Fibroblast of peridontal ligament (primary cell): Measurements from ENCODE around the gene TNXB.

Experiments used
- DNase-seq: peaks from one replicate; pipeline ENCODE4 v3.0.0-alpha.2; 2010; ENCODE audit errors: extremely low read depth

The TNXB gene, protein sequence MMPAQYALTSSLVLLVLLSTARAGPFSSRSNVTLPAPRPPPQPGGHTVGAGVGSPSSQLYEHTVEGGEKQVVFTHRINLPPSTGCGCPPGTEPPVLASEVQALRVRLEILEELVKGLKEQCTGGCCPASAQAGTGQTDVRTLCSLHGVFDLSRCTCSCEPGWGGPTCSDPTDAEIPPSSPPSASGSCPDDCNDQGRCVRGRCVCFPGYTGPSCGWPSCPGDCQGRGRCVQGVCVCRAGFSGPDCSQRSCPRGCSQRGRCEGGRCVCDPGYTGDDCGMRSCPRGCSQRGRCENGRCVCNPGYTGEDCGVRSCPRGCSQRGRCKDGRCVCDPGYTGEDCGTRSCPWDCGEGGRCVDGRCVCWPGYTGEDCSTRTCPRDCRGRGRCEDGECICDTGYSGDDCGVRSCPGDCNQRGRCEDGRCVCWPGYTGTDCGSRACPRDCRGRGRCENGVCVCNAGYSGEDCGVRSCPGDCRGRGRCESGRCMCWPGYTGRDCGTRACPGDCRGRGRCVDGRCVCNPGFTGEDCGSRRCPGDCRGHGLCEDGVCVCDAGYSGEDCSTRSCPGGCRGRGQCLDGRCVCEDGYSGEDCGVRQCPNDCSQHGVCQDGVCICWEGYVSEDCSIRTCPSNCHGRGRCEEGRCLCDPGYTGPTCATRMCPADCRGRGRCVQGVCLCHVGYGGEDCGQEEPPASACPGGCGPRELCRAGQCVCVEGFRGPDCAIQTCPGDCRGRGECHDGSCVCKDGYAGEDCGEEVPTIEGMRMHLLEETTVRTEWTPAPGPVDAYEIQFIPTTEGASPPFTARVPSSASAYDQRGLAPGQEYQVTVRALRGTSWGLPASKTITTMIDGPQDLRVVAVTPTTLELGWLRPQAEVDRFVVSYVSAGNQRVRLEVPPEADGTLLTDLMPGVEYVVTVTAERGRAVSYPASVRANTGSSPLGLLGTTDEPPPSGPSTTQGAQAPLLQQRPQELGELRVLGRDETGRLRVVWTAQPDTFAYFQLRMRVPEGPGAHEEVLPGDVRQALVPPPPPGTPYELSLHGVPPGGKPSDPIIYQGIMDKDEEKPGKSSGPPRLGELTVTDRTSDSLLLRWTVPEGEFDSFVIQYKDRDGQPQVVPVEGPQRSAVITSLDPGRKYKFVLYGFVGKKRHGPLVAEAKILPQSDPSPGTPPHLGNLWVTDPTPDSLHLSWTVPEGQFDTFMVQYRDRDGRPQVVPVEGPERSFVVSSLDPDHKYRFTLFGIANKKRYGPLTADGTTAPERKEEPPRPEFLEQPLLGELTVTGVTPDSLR (N-terminal part only)

DNA sequence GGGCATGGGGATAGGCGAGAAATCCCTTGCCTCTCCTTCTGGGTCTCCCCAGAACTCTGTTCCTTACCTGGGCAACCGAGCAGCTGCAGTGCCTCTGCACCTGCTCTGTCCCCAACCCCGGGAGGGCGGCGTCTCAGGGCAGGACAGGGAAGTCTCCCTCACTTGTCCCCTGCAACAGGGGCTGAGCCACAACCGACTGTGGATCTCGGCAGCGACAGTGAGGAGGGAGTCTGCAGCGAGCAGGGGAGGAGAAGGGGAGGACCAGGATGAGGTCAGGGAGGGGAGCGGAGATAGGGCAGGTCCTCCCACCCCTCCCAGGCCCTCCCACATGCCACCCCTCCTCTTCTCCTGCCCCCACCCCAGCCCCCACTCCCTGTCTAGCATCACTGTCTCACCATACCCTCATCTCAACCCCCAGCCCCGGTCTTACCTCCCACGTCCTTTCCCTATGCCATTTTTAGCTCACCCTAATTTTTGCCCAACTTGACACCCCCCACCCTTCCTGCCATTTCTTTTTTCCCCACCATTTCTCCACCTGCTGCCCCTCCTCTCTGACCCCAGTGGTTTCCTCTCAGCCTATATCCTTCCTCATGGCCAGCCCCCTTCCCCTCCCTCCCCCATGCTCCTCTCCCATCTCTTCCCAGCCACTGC is at the start of gene TNXB:
TSS of gene TNXB (minus strand) at position 225 of the 651 bp plus-strand sequence. CDS start 11,140 bp downstream, outside the sequence.
- DNase-seq, result no peak

DNA sequence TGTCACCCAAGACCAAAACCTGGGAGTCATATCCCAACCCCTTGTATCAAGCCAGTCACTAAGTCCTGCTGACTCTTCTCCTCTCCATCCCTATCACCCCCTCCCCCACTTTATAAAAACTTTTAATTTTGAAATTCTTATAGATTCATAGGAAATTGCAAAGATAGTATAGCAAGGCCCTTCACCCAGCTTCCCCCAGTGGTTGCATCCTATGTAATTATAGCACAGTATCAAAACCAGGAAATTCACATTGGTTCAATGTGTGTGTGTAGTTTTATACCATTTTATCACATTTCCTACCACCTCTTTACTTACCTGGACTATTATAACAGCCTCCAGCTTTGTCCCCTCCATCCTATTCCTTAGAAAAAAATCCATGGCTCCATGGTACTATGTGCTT is 48.9 kb upstream of the TNXB start:
- DNase-seq, result no peak

DNA sequence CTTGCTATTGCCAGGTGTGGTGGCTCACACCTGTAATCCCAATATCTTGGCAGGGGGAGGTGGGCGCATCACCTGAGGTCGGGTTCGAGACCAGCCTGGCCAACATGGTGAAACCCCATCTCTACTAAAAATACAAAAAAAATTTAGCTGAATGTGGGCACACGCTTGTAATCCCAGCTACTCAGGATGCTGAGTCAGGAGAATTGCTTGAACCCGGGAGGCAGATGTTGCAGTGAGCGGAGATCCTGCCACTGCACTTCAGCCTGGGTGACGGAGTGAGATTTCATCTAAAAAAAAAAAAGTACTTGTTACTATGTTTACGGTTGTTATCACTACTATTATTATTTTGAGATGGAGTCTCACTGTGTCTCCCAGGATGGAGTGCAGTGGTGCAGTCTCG is 47.8 kb upstream of the TNXB start:
- DNase-seq, result no peak

DNA sequence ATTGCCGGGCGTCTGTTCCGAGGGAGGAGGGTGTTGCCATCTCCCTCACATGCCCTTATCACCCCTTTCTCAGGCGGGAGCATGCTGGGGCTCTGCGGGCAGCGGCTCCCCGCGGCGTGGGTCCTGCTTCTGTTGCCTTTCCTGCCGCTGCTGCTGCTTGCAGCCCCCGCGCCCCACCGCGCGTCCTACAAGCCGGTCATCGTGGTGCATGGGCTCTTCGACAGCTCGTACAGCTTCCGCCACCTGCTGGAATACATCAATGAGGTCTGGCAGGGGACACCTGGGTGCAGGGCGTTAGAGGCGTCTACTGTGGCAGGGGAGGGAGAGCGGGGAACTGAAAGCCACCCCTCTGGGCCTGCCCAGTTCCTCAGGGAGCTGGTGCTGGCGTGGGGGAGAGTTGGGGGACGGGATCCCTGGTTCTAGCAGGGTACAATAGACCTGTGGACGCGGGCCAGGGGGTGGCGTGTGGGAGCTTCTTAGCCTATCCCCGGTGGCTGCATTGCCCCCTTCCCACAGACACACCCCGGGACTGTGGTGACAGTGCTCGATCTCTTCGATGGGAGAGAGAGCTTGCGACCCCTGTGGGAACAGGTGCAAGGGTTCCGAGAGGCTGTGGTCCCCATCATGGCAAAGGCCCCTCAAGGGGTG is 45.5 kb upstream of the TNXB start:
- peak; percentile 64 for DNase-seq

DNA sequence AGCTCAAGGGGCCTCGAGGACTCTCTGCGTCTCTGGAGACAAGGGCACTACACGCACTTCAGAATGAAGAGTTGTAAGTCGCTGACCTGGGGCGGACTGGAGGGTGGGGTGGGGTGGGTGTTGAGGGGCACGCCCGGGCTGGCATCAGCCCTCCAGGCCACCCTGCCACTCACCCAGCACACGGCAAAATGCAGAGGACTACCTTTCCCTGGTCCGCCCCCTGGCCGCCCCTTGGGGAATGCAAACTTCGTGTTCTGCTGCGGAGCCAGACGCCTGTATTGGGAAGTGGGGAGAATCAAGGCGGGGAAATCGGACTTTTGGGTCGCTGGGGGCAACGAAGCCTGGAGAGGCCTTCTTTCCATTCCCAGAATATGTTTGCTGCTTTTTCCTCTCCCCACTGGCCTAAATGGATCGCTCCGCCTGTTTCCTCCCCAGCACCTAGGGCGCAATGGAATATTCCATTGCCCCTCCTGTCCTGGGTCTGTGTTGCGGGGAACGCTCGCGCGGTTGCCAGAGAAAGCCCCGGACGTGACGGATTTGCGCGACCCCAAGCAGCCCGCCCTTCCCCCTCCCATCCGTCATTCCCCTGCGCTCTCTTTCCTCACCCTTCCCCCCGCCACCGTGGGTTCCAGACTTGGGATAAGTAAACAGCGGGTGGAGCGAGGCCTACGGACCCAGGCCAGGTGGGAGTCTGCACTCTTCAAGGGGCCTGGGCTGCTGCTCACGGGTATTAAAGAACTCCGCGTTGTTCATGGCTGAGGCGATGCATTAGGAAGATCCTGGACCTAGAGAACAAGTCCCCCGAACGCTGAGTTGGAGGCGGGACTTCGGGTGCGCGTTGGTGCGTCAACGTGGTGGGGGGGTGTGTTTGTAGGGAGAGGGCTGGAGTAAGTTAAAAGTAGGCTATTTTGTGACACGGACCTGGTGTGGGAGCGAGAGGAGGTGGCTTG is 44.7 kb upstream of the TNXB start, which contains the start of gene PPT2:
TSS of gene PPT2 (plus strand) at position 578 of the 950 bp plus-strand sequence. CDS start 454 bp downstream, outside the sequence.
- DNase-seq, result peak; percentile 89

DNA sequence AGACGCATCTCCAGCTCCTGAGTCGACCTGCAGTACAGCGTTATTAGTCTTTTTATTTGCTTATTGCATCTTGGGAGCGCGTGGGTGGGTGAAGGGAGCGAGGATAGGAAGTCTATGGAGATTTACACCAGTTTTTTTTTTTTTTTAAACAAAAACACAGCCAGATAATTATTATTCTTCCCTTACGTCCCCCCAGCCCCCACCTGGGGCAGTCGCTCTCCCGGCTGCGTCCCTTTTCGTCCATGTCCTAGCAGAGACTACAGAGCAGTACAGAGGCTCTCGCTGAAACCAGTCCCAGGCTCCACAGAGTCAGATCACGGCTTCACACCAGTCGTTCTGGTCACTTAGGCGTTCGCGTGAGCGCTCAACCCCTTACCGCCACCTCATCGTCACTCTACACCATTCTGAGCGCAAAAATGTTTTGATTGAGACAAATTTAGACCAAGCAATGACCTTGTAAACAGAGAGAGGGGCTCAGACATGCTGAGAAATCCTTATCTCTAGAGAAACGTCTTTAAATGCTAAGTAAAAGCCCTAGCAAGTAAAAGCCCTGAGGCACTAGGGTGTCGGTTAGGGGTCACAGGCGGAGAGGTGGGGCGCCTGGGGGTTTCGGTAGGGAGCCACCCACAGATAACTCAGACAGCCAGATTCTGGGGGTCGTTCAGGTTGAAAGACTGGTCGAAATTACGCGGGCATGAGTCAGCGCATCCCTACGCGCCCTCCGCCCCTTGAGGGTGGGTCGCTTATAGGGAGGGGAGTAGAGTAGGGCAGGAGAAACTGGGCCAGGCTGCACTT is 43.8 kb upstream of the TNXB start:
- peak; percentile 40 for DNase-seq

DNA sequence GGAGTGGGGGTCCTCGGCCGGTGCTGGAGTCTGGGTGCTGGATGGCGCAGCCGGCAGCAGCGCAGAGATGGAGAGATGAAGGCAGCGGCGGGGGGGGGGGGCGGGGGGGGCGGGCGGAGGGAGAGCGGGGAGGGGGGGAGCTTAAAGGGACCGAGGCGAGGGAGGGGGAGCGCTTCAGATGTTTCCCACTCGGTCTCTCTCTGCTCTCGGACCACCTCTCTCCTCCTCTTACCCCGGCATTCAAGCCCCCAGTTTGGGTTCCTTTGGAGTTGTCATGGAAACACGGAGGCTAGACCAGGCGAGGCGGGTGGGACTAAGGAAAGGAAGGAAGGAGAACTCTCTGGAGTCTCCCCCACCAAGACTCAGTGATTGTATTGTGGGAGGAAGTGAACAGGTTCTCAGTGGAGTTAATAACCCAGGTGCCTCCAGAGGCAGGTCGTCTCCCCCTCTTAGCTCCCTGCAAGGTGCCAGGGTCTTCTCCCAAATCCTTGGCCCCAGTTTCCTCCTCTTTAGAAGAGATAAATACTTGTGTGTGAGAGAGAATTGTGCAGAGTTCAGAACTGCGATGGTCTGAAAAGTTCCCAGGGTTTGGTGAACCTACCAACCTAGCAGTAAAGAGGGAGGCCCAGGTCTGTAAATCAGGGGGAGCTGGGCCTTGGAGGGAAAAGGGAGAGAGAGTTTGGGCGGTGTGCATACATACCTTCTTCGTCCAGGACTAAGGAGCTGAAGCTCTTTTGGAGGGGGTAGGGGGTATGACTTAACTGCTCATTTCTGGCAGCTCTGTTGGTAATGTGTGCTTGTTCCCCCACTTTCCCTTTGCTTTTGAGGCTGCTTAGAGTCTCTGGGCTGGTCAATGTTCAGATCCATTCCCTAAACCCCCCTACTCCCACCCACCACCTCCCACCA is 43.0 kb upstream of the TNXB start, which contains the start of gene PRRT1:
TSS of gene PRRT1 (minus strand) at position 77 of the 906 bp plus-strand sequence. CDS start 112 bp downstream, outside the sequence.
- DNase-seq, result peak; percentile 5

DNA sequence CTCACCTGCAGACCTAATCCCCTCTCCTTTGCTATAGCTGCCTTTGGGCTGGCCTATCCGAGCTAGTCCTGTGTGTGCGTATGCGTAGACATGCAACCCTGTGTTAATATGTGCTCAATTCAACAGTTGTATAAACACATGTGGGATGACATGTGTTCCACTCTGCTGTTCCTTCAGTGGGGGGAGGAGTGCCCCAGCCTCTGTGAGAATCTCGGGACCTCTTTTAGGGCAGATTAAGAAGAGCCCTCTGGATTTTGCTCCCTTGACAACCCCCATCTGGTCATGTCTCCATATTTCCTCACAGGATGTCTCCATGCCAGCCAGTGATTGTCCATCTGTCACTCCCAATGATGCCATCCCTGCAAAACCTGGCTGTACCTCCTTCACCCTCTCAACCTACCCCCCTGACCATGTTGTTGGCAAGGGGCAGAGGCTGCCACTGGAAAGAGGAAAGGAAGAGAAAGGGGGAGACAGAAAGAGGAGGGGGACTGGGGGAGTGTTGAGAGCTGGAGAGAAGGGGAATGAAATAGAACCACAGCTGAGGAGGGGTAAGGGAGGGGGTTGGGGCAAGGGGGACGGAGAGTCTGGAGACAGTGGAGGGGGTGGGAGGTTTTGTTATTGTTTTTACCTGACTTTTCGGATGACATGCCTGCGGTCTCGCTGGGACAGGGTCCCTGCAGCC is 42.2 kb upstream of the TNXB start:
- DNase-seq, result peak; percentile 7

DNA sequence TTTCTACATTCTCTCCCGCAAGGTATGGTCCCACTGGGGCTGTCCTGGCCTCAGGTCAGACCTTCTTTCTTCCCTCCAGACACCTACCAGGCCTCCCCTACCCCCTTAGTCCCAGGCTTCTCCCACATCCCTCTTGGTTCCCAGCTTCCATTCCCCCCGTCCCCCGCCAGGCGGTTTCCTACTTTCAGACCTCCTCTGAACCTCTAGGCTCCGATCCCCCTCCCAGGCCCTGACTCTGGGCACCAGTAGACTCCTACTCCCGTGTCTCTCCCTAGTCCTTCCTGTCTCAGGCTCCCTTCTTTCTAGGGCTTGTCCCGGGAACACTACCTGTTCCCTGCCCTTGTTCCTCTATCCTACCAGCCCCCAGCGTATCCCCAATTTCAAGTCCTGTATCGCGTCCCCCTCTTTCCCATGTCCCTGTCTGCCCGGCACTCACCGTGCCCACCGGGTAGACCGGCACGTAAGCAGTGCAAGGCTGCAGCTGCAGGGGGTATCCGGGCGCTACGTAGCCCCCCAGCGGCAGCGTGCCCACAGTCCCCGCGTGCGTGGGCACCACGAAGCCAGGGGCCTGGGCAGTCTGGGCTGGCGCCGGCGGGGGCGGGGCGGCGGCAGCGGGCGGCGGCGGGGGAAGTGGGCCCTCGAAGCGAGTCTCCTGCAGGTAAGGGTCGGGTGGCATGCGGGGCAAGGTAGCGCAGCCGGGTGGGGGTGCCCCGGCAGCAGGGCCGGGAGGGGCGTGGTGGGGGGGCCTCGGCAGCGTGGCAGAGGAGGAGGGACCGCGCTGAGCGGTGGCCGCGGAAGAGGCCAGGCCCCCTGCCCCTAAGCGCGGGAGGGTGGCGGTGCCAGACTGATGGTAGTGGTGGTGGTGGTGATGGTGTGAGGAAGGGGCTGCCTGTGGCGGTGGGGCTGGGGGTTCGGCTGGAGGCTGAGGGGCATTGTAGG is 41.1 kb upstream of the TNXB start:
- DNase-seq, result no peak

DNA sequence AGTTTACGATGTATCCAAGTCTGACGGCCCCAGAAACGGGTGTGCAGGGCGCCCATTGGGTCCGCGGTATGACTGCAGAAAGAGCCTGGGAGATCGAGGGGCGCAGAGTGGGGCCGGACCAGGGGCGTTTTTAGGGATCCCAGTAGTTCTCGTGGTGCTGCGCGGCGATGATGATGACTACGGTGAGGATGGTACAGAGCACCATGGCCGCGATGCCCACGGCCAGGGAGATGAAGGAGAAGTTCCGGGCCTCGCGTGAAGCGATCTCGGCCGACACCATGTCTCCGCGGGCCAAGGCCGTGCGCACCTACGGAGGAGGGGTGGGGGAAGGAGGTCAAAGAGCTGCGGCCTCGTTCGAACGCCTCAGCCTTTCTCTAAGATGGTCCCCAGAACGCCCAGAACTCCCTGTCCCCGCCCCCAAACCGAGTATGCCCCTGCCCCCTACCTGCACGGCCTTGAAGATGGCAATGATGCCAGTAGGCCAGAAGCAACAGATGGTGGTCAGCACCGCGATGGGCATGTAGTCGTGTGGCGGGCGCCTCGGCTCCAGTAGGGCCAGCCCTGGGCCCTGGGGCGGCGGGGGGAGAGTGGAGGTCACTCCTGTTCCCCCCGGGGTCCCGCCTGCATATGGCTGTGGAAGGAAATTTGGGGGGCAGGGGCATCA is 40.1 kb upstream of the TNXB start:
- DNase-seq, result no peak

DNA sequence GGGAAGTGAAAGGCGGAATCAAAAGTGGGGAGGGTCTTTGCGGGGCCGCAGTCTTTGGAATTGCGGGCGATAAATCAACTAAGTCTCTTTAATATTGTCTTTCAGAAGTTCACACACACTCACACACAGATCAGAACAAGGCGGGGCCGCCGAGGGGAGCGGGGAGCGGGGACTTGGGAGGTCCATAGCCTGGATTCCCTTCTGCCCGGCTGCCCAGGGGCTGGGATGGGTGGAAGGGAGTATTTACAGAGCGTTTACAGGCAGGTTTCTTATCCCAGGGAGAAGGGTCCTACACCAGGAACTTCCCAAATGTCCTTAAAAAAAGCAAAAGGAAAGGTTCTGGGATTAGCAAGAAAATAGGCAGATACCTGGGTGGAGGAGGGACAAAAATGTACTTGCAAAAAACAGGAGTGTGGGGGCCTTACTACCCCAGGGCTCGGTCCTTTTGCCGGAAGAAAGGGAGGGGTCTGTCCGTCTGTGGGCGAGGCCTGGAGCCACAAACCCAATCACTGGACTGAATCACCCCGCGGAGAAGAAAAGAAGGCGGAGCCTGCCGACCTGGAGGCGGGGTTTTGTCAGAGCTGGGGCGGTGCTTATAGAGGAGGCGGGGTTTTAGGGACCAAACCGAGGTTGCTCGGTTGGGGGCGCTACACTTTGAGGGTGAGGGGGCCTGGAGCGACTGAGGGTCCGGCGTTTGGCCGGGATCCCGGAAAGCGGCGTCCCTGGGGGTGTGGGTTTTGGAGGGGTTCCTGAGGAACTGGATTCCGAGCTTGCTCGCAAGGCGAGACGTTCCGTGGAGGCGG is 39.4 kb upstream of the TNXB start:
- no peak for DNase-seq

DNA sequence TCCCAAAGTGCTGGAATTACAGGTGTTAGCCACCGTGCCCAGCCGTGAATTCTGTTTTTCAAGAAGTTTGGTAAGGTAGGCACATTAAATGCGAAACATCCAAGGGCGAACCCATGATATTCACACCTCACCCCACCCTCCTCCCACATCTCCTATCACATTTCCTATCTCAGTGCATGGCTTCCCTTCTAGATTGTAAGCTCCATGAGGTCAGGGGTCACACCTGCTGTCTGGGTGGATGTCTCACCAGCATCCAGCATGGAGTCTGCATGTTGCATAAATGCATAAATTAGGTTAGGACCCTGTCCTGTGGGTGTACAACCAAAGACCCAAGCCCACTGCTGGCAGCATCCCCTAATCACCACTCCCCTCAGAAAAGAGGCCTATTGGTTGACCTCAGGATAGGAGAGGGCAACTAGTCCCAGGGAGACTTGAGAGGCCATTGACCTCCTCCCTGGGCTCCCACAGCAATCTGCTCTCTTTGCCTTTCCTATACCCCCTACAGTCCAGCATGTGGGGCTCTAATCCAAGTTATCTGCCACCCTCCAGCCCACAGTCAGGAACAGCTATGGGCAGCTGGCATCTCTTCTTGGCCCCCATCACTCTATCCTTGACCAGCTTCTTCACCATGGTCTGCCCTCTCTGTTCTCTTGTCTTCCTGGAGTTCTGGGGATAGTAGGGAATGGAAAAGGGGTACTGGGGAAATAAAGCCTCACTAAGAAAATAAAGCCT is 38.4 kb upstream of the TNXB start:
- DNase-seq, result no peak

DNA sequence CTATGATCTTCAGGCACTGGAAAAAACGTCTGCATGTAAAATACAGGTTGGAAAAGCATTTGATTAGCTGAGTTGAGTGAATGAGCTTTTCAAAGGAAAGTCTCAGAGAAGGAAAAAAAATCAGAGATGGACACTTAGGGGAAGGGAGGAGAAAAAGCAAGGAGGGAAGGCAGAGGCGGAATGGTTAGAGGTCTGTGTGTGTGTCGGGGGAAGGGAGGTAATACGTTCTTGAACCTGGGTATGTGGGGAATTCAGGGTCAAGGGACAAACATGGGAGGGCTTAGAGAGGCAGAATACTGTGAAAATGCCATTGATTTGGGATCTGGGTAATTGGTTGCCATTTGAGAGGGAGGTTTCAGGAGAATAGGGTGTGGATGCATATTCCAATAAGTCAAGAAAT is 37.5 kb upstream of the TNXB start:
- DNase-seq, result no peak

DNA sequence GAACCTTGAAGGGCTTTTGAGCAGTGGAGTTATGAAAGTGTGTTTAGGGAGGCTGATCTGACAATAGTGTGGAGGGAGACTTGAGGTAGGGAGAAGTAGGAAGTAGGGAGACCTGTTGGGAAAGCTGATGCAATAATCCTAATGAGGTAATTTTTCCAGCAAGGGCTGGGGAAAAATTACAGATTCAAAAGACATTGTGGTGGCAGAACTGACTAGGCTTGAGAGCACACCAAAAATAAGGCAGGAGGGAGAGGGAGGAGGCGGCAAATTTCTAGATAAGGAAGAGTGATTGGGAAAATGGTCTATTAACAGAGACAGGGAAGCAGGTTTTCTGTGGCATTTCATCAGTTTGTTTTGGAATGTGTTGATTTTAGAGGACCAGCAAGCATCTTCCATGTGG is 37.1 kb upstream of the TNXB start:
- DNase-seq, result no peak
